ENCODE results near the gene NFIB.
A peak's percentile ranks its signal among the peaks of the same experiment; 100 is the strongest.

The NFIB gene

DNA sequence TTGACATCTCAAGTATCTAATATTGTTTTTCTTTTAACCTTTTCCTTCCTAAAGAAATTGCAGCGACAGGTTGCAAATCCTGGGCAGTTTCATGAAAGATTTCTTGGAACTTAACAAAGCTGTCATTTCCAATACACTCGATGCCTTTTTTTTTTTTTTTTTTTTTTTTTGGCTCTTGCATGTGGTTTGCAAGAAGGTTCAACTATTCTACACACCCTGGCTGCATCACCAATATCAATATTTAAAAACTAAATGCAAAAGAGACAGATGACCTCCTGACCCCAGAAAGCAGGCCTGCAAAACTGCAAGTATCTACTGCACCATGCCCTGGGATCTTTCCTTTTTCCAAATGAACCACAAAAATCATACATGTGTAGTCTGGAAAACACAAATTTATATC, 4.4 kb upstream of the NFIB start:
- DNase-seq, result no peak

DNA sequence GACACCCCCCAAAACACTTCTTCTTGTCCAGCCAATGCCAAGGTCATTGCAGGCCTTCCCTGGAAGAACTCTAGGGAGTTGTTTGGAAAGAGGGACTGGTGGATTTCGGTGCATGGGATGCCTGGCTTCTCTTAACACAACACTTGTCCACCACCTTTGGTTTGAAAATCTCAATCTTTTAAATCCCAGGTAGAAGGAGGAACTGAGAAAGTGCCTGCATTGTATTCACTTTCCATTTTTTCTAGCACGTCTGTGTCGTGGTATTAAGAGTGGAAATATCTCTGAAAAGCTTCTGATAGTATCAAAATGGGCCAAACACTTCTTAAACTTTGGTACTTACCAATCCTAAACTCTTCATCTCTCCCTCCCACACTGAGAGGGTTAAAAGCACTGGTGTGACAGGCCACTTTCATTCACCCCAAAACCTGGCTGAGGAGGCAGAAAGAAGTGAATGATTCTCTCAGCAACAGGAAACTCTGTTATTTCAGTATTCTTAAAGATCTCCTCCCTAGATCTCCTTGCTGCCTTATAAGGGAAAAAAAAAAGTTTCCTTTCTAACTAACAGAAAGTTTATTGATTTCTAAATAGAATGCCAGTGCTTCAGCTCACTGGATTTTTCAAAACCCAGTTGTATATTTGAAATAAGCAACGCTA, 3.9 kb upstream of the NFIB start:
- no peak for DNase-seq

DNA sequence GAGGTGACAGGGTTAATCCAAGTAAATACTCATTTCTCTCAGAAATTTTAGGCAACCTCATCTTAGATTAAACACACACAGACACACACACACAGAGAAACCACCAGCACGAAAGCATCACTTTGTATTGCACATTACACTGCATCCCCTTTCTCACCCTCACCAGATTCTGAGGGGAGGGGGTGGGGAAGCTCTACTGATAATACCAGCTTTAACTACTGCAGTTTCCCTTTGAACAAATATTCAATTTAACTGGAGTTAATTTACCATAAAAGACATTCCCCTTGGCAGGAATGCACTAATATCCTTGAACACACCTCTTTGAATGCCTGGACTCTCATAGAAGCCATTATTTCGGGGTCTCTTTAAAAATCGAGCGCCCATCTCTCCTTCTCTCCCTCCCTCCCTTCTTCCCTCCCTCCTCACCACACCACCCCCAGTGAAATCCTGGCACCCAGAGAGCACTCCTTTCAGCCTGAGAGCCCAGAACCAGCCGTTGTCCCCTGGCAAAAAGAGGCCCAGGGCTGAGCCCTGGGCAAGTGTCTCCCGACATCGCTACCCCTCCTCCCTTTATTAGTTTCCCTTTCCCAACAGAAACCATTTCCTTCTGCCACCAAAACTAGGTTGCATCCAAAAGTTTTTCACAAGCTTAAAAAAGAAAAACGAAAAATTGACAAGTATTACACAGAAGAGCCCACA, 2.8 kb upstream of the NFIB start:
- no peak for DNase-seq

DNA sequence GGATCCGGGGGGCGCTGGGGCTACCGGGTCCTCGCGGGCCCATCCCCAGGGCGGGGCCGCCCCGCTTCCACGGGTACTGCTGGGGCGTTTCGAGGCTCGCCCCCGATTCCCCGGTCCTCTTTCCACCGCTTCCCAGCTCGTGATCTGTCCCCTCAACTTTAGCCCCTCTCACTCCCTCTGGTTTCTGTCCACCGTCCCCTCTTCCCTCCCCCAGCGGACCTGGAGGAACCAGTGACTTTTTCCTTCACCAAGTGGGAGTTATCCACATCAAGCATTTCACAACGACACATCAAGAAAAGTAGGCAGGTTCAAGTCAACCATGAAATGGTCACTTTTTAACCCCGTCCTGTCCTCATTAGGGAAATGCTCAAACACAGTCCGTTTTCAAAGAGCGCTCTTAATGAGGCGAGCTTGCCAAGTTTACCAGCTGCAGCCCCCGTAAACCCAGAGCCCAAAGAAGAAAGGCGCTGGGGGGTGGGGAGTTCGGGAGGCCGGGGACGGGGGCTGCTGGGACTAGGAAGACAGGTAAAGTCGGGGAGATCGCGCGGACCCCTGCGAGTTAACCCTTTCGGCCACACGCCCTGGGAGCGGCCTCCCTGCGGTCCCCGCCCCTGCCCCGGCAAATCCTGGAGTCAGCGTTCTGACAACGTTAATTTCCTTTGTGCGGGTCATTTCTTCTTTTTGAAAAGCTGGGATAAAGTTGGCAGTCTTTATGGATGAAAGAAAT, 2.1 kb upstream of the NFIB start:
- DNase-seq, result peak; percentile 39

DNA sequence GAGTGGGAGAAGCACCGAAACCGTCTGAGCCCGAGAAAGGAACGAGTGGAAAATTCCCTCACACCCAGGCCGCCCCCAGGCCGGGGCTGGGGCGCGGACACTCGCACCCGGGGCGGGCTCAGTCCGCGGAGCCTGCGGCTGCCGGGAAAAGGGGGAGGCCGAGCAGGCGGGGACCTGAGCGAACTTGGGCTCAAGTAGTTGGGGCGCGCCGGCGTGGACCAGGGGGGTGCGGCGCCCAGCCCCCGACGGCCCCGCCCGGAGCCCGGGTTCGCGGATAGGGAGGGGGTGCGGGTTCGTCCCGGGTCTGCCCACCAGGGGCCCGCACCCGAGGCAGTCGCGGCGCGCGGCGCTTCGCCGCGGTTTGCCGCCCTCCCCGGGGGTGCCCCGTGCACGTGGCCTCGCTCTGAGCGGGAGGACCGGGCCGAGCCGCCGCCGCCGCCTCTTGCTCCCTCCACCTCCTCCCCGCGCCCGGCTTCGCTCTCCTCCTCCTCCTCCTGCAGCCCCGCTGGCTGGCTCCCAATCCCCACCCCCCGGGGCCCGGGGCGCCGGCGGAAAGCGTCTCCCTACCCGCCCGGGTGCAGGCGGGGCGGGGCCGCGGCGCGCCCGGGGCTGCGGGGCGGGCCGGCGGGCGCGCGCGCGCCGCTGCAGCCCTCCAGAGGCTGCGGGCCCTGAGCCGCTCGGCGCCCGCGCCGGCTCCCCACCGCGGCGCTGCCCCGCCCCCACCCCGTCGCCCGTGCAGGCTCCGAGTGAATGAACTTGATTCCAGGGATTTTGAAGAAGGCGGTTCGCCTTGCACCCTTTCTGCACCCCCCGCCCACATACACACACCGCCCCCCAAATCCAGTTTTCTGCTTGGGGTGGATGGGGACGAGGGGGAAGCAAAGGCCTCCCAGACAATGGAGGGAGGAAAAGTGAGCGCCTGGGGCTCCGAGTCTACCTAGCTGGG, 1.3 kb upstream of the NFIB start:
- DNase-seq, result peak; percentile 75

DNA sequence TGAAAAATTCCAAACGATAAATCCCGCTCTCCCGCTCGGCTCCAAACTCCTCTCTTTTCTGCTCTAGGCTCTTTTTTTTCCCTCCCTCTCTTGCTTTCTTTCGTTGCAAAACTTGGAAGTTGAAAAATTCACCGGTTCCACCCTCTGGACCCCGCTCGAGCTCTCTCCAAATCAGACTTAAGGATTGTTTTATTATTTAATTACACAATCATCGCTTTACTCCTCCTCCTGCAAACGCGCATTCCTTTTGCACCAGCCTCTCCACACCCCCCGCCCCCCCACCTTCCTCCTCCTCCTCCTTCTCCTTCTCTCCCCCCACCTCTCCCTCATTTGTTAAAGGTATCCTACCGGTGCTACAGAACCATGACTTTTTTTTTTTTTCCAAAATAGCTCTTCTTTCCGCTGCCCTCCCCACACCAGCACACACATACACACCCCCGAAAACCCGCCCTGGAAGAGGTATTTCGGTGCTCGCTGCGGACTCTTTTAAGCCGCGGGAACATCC, 535 bp upstream of the NFIB start:
- peak; percentile 88 for DNase-seq

DNA sequence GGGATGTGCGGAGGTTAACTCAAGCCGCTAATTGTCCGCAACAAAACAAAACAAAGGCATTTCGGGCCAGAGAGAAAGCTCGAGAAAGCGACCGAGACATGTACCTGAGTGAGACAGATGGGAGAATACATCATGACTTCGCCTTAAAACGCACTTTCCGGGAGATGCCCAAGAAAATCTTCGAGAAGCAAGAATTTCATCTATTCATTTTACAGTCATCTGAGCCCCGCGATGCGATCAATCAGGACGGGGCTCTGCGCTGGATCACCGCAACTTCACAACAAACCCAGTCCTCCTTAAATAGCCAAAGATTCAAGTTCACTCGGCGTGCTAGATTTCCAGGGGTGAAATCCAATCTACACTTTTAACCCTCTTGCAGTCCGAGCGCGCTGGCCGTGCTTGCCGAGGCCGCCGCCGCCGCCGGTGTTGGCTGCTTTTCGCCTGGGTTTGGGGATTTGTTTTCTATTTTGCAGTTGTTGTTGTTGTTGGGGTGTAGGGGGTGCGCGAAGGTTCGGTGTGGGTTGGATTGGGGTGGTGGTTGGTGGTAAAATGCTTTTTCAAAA, 482 bp downstream of the NFIB start:
- DNase-seq, result no peak

DNA sequence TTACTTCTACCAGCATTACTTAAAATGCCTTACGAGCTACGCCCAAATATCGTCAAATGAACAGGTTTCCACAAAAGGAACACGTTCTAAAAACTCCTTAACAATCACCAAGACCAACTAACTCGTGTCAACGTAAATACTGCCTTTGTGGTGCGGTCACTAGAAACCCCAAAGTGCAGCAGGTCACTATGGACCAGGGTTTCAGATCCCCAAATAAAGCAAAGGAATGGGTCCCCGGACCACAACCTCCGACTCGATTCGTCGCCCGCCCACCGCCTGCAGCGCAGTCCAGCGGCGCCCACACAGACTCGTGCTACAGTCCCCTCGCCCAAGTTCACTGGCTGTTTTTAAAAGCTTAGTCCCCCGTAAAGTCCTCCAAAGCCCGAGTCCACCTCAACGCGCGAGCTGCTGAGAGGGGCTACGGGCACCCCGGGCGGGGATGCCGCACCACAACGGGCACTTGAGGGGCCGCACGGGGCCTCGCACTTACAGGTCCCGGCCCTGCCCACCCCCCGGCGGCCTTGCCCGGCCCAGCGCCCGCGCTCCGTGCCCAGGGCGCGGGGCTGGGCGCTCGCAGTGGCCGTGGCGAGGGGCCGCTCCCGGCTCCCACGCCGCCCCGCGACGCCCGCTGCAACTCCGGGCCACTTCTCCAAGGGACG, 1.1 kb downstream of the NFIB start:
- DNase-seq, result no peak

DNA sequence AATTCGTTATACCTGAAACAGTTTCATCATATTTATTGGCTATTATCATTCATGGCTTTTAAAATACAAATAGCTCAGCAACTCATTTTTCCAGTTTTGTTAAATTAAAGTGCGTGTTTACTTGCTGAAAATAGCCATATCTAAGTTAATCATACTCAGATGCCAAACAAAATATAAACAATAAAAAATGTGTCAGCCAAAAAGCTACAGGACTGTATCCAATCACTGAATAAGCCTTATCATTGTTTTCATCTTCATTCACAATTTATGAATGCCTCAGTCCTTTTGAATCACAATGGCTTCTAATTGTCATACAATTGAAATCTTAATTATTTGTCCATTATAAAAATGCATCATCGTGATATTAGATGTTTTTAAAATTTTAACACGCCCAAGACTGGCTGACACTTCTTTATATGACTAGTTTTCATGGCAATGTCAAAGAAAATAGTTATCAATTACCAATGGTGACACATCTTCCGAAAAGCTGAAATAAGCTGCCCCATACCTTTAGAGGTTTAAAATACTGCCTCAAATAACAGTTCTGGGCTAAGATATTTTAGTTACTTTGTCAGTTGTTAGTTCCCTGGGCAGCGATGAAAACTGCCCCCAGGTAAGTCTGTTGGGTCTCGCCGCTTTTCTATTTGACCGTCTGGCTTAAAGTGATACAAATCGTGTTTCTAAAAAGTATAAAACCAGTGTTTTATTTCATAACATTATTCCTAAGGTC, 1.8 kb downstream of the NFIB start:
- DNase-seq, result no peak

DNA sequence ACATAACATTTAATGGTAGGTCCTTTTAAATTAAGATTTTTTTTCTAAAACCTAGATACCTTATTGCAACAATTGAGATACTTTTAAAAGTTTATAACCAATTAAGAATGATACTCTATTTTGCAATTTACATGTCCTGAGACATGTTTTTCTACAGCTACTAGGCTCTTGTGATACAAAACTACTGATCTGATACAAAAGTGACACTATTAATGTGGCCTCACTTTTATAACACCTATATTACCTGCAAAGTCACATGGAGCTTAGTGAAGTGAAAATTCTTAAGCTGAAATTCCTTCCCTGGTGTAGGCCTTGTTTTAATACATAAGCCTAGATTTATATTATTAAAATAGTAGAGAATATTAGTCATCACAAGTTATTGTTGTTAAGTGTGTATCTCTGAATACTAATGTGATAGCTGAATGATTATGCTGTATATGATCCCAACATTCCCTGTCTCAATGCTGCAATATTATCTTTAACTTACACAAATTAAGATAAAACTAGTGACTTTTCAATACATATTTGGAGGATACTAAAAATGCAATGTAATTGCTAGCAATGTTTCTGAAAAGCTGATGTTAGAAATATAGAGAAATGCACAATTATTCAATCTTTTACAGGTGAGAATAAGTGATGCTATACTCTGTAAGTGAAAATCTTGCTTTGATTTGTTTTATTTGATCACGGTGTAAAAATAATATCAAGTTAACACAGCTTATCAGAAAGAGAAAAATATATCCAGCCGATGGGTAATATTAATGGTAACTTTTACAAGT, 2.6 kb downstream of the NFIB start:
- DNase-seq, result no peak

DNA sequence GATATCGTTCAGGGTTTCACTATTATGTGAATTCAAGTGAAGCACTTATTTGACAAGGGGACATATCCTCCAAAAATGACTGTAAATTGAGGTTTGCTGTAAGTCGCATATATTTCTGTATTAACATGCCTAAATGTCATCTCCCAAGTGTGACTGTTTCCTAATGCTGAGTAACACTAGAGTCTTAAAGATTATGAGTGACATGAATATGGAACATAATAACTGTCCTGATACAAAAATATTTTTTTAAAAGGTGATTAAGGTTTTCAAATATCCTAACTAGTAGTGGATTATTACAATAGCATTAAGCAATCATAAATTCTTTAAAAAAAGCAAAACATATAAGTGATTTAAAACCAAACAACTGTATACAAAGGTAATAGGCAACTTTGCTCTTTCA, 3.6 kb downstream of the NFIB start:
- no peak for DNase-seq

DNA sequence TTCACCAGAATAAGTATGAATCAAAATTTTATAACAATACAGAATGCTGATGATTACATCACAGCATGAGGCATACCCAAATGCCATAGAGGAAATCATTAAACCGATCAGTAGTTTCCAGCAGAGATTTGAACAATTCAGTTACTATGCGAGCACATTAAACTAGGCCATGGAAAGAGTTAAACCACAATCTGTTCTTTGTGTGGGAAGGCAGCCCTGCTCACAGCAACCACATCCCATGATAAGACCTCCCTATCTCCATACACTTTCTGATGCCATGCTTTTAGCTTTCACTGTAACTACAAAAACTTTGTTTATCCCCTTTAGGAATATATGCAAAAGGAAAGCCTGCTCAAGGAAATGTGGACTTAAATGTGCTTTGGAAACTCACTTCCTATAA, 4.5 kb downstream of the NFIB start:
- DNase-seq, result no peak

DNA sequence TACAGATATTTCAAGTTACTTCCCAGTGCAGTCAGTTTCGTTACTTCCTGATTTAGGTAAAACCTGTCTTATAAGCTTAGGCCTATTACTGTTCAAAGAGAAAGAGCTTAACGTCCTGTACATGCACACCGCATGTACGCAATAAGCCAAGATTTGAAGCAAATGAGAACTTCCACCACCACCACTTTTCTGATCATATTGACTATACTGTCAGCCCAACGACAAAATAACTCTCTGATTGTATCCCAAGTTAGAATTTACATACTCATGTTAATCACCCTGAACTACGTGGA, 5.1 kb downstream of the NFIB start:
- DNase-seq, result no peak

DNA sequence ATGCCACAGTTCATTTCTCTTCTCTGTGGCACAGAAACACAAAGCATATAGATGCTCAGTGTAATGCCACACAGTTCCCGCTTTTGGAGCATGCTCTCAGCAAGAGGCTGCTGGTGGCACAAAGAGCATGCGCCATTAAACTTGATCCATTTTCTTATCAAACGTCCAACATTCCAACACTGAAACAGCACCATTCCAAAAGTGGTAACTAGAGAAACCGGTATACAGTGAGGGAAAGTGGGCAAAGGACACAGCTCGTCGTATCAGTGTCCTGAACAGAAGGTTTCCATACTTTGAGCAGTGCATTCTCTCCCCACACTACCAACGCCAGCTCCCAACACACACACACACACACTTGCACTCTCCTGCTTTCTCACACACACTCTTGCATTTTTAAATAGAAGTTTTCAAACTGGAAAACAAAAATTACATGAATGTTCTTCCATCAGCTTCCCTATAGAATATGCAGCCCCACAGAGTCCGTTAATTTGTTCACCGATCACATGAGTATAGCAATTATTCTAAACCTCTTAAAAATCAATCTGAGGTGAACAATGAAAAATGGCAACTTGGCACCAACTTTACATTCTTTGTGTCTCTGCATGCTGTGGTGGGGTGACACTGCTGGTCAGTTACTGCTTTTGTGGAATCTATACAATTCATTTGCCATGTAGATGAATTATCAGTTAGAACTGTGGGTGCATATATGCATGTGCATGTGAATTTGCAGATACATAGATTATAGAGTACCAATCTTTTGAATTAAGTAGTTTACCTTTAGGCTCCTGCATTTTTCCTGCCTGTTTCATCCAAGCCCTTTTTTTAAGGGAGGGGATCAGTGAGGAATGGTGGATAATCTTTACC, 5.7 kb downstream of the NFIB start:
- DNase-seq, result no peak

DNA sequence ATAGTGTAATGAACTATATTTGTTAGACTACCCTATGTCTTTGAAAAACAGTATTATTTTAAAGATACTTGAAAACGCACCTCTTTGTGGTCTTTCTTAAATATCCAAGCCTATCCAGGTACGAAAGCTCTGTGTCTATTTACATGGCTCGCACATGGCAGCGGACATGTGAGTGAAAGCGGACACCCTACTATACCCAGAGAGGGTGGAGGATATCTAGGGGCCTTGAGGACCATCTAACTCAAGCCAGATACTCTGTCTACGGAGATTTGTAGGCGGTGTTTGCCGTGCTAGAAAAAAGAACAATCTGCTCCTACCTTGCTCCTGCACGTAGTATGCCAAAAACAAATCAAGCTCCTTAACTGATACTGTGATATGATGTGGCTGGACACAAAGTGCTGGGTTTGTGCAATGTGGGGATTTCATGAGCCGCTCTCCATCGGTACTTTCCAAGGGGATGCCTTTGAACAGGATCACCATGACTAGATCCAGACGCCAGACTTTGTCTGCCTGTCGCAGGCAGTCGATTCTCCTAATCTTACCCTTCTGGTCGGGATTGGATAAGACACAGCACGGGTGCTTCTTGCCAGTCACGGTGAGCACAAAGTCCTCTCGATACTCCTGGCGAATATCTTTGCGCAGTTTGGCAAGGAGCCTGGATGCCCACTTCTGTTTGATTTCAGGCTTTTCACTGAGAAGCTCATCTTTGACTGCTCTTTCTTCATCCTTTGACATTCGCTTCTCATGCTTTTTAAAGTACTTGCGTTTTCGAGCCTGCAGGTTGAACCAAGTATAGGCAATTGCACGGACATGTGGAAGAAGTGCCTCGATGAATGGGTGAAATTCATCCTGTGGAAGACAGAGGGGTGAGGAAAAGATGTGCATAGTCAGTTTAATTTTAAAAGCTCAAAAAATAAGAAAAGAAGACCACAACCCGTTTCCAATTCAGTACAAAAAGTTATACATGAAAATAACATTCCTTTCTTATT, 7.0 kb downstream of the NFIB start:
- no peak for DNase-seq

DNA sequence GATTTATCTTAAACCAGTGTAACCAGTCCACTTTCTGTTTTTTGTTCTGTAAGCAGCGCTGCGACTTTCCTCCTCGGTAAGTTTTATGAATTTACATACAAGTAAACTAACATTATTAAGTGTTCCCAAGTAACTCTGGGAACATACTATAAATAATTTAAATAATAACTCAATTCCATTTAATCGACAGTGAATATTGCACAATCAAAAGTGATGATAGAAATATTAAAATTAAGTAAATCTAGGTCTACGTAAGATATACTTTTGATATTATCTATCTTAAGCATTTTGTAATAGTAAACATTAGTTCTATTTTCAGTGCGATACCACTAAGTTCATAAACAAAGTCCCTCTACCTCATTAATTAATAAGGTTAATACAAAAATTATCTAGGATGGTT, 7.8 kb downstream of the NFIB start:
- no peak for DNase-seq

DNA sequence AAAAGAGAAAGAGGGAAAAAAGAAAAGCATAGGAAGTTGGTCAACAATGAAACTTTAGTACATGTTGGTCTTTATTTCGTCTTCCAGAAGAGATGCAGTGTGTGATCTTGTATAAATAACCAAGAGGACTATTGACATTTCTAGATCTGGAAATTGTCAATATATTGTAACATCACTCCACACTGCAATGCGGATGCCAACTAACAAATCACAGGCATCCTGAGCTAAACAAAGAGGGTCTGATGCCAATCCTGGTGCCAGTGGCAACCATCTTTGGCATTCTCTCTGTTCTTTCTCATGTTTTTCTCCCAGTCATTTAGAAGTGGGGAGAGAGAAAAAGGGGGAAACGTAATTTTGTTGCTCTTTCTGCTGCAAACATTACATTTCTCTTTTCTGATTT, 9.7 kb downstream of the NFIB start:
- no peak for DNase-seq

DNA sequence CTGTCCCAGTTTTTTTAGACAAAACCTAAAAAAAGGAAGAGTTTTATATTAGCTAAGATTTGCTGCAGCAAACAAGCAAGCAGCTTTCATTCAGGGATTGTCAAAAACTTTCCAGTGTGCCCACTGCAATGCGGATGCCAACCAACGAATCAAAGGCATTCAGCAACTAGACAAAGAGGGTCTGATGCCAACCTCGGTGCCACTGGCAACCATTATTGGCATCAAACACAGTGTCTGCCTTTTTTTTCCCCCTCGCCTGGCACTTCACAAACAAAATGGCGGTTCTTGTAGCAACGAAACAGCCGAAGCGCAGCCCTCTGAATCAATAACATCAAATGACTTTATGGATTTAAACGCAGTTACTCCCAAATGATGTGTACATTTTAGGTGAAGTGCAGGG, 10.4 kb downstream of the NFIB start:
- no peak for DNase-seq
